Parathyroid adenoma (tissue), 2 donors: Measurements from ENCODE around the gene B4GALNT2.

Source experiments
- H2AFZ ChIP-seq: fragments of 300-600 bp; sonication (generic); one replicate; pipeline ENCODE4 v1.7.0; 2017; ENCODE audit warnings: antibody characterized with exemption, mild to moderate bottlenecking
- H3K27ac ChIP-seq: fragments of 300-600 bp; sonication (generic); one replicate; pipeline ENCODE4 v1.7.0; 2017
- H3K27me3 ChIP-seq: fragments of 300-600 bp; sonication (generic); one replicate; pipeline ENCODE4 v1.7.0; 2017; ENCODE audit warnings: low read length; ENCODE audit not compliant: control insufficient read depth, insufficient read depth
- H3K36me3 ChIP-seq: fragments of 300-600 bp; sonication (generic); one replicate; pipeline ENCODE4 v1.7.0; 2017; ENCODE audit warnings: low read length; ENCODE audit not compliant: control insufficient read depth, insufficient read depth
- H3K4me1 ChIP-seq: fragments of 300-600 bp; sonication (generic); one replicate; pipeline ENCODE4 v1.7.0; 2017; ENCODE audit warnings: control low read depth
- H3K4me2 ChIP-seq: fragments of 300-600 bp; sonication (generic); one replicate; pipeline ENCODE4 v1.7.0; 2017; ENCODE audit warnings: low read length
- H3K4me3 ChIP-seq: fragments of 300-600 bp; sonication (generic); one replicate; pipeline ENCODE4 v1.7.0; 2017; ENCODE audit warnings: low read depth, low read length
- H3K79me2 ChIP-seq: fragments of 300-600 bp; sonication (generic); one replicate; pipeline ENCODE4 v1.7.0; 2017; ENCODE audit warnings: control low read depth
- H3K9ac ChIP-seq: fragments of 300-600 bp; sonication (generic); one replicate; pipeline ENCODE4 v1.7.0; 2017; ENCODE audit warnings: mild to moderate bottlenecking
- H3K9me3 ChIP-seq: fragments of 300-600 bp; sonication (generic); one replicate; pipeline ENCODE4 v1.7.0; 2017; ENCODE audit warnings: low read length; ENCODE audit not compliant: control insufficient read depth
- TF ChIP-seq, protein P1 (sequence below): fragments of 300-600 bp; sonication (generic); IDR thresholded peaks from one replicate; pipeline ENCODE4 v1.7.0; 2017; ENCODE audit warnings: antibody characterized with exemption, mild to moderate bottlenecking
- donor health status: primary hyperparathyroidism.

The B4GALNT2 gene

GRCh38 chr17:49210158-49211029 lies 77.8 kb downstream of the B4GALNT2 start, which contains the start of the genes ABI3 and GNGT2:
ABI3 (plus strand) TSS chr17:49210707; CDS start chr17:49210725, 18 bp downstream.
GNGT2 (minus strand) TSS chr17:49210574; CDS start chr17:49207422, 3,152 bp downstream.
- Histone ChIP-seq H3K27me3 (no peaks in the 10 kb centered on the region), H3K36me3 (no peaks in the 10 kb centered on the region), H3K9ac (no peak within 1 kb of the TSS), H3K4me3 (peak within 1 kb of the TSS; percentile 44), H3K4me2 (peak within 1 kb of the TSS; percentile 30), H3K9me3 (no peaks in the 10 kb centered on the region), H3K27ac (peak within 1 kb of the TSS; percentile 37), H3K79me2 (no peaks in the 10 kb centered on the region), H2AFZ (no peak within 1 kb of the TSS), H3K4me1 (no peaks in the 10 kb centered on the region)
- TF ChIP-seq, protein P1, sequence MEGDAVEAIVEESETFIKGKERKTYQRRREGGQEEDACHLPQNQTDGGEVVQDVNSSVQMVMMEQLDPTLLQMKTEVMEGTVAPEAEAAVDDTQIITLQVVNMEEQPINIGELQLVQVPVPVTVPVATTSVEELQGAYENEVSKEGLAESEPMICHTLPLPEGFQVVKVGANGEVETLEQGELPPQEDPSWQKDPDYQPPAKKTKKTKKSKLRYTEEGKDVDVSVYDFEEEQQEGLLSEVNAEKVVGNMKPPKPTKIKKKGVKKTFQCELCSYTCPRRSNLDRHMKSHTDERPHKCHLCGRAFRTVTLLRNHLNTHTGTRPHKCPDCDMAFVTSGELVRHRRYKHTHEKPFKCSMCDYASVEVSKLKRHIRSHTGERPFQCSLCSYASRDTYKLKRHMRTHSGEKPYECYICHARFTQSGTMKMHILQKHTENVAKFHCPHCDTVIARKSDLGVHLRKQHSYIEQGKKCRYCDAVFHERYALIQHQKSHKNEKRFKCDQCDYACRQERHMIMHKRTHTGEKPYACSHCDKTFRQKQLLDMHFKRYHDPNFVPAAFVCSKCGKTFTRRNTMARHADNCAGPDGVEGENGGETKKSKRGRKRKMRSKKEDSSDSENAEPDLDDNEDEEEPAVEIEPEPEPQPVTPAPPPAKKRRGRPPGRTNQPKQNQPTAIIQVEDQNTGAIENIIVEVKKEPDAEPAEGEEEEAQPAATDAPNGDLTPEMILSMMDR, result no peak

DNA sequence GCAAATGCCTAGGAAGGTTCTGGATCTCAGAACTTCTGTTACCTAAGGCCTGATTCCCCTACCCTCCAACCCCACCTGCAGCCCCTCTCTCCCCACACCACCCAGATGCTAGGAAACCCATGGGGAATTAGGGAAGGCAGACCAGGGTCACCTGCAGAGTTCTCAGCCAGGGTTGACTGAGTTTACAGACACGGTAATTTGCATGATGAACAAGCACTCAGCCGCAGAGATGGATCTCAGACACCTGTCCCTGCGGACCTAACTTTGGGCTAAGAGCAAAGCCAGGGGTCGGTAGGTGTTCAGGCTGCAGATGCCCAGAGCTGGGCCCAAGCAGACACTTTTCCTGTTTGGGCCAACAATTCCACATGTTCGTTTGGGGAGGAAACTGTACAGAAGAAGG lies 80.8 kb downstream of the B4GALNT2 start:
- H3K4me2 ChIP-seq, result no peak overlapping the region
- H3K36me3 ChIP-seq, result no peaks in the 10 kb centered on the region
- no peak overlapping the region for H2AFZ ChIP-seq
- no peak overlapping the region for H3K4me3 ChIP-seq
- H3K9me3 ChIP-seq, result no peaks in the 10 kb centered on the region
- H3K9ac ChIP-seq, result no peak overlapping the region
- H3K4me1 ChIP-seq, result no peaks in the 10 kb centered on the region
- no peak overlapping the region for H3K27ac ChIP-seq
- H3K27me3 ChIP-seq, result no peaks in the 10 kb centered on the region
- no peaks in the 10 kb centered on the region for H3K79me2 ChIP-seq
- TF ChIP-seq, protein P1, result no peak

- no peaks in the 10 kb centered on the region for H3K79me2 ChIP-seq
- TF ChIP-seq, protein P1, result no peak
- no peaks in the 10 kb centered on the region for H3K27me3 ChIP-seq
- H3K4me2 ChIP-seq, result no peak overlapping the region
- no peak overlapping the region for H3K27ac ChIP-seq
- no peaks in the 10 kb centered on the region for H3K4me1 ChIP-seq
- no peak overlapping the region for H3K9ac ChIP-seq
- no peaks in the 10 kb centered on the region for H3K9me3 ChIP-seq
- H3K36me3 ChIP-seq, result no peaks in the 10 kb centered on the region
- H3K4me3 ChIP-seq, result no peak overlapping the region
- no peak overlapping the region for H2AFZ ChIP-seq
Measured at GRCh38 chr17:49213847-49214246, 81.3 kb downstream of the B4GALNT2 start.

DNA sequence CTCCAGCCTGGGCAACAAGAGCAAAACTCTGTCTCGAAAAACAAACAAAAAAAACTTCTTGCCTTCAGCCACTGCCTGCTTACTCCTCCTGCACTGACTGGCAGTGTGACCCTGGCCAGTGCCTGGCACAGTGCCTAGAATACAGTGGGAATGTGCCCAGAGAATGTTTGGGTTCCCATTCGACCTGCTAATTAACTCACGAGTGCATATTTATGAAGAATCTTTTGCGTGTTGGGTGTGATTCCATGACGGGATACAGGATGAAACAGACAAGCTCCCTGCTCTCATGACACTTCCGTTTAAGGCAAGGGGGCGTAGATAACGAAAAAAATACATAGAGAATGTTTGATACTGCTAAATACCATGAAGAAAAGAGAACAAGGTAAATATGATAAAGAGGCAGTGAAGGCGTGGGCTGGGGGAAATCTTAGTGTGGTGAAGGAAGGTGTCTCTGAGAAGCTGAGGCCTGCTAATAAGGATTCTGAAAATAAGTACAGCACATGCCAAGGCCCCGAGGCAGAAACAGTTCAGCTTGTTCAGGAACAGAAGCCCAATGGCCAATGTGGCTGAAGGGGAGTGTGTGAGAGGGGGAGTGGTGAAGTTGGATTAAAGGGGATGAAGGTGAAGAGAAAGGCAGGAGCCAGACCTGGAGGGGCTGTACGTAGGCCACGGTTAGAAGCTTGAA lies 82.2 kb downstream of the B4GALNT2 start:
- H3K4me1 ChIP-seq, result no peaks in the 10 kb centered on the region
- H3K36me3 ChIP-seq, result no peaks in the 10 kb centered on the region
- no peak overlapping the region for H2AFZ ChIP-seq
- H3K4me3 ChIP-seq, result no peak overlapping the region
- TF ChIP-seq, protein P1, result no peak
- no peak overlapping the region for H3K4me2 ChIP-seq
- no peak overlapping the region for H3K9ac ChIP-seq
- no peaks in the 10 kb centered on the region for H3K79me2 ChIP-seq
- peak overlapping the region; percentile 16 for H3K27ac ChIP-seq
- no peaks in the 10 kb centered on the region for H3K9me3 ChIP-seq
- H3K27me3 ChIP-seq, result no peaks in the 10 kb centered on the region
